ENCODE measurements around the gene ITGB1BP2. TPM values are rescaled to one million over a fixed set of nuclear protein-coding genes. Genes with fewer than 3 reads are reported as not detected.
"Not testable (repeated sequence)": the region's sequence is repeated elsewhere in the genome, so short reads cannot be mapped to it uniquely, and the experiment has no call there.

ITGB1BP2 gene
- total and polyA plus RNA-seq, 4 donors = 0.23 to 3.3 (median 0.79) TPM

GRCh38 chrX:71315917-71316316 is 14.4 kb downstream of the ITGB1BP2 start (continued):
- no peak for TF ChIP-seq REST (IDR thresholded peaks at IDR 0.05)
- no peak for TF ChIP-seq RAD21 (IDR thresholded peaks at IDR 0.05)
- no peak for TF ChIP-seq SP1 (IDR thresholded peaks at IDR 0.05)
- TF ChIP-seq GABPA (IDR thresholded peaks at IDR 0.05 in 1 of 2, conservative IDR thresholded peaks at IDR 0.05 in 1 of 2) = no peak

GRCh38 chrX:71316959-71317358 is 15.4 kb downstream of the ITGB1BP2 start:
- not testable (repeated sequence) for H3K4me3 ChIP-seq (ENCODE audit: low read depth in 1 of 3, low read length in 3 of 3); DNase-seq (ENCODE audit: low spot score); H3K36me3 ChIP-seq (ENCODE audit: control insufficient read depth in 4 of 4, insufficient read depth in 3 of 4, low read depth in 1 of 4, low read length in 3 of 4); H3K9me3 ChIP-seq (ENCODE audit: control insufficient read depth in 4 of 4, low read length in 3 of 4); H3K4me1 ChIP-seq (ENCODE audit: control insufficient read depth in 4 of 4, insufficient read depth in 4 of 4, low read length in 3 of 4); H3K27me3 ChIP-seq (ENCODE audit: control insufficient read depth in 4 of 4, insufficient read depth in 4 of 4, low read length in 3 of 4); H3K27ac ChIP-seq (ENCODE audit: low read depth in 1 of 2, low read length in 2 of 2); H3K9ac ChIP-seq (ENCODE audit: low read depth in 1 of 2, low read length in 2 of 2)
- WGBS = no CpG with 5 or more reads among the region's 1 CpG

- WGBS = 97% methylated on average over 1 of the region's 1 CpG
- Histone ChIP-seq H3K27me3 (ENCODE audit: control insufficient read depth in 4 of 4, insufficient read depth in 4 of 4, low read length in 3 of 4) (no peaks in the 10 kb centered on the region), H3K4me1 (ENCODE audit: control insufficient read depth in 4 of 4, insufficient read depth in 4 of 4, low read length in 3 of 4) (no peaks in the 10 kb centered on the region), H3K9ac (ENCODE audit: low read depth in 1 of 2, low read length in 2 of 2) (no peak overlapping the region), H3K27ac (ENCODE audit: low read depth in 1 of 2, low read length in 2 of 2) (no peak overlapping the region), H3K9me3 (ENCODE audit: control insufficient read depth in 4 of 4, low read length in 3 of 4) (no peaks in the 10 kb centered on the region), H3K36me3 (ENCODE audit: control insufficient read depth in 4 of 4, insufficient read depth in 3 of 4, low read depth in 1 of 4, low read length in 3 of 4) (peaks cover 0 to 2% (median 0%) of the 10 kb centered on the region in 4 donors), H3K4me3 (ENCODE audit: low read depth in 1 of 3, low read length in 3 of 3) (no peak overlapping the region)
- DNase-seq (ENCODE audit: low spot score) = no peak
- TF ChIP-seq SP1 (IDR thresholded peaks at IDR 0.05) = no peak
Measured at GRCh38 chrX:71320126-71320525, 18.6 kb downstream of the ITGB1BP2 start.

- Histone ChIP-seq H3K27ac (ENCODE audit: low read depth in 1 of 2, low read length in 2 of 2) (no peak overlapping the region), H3K4me3 (ENCODE audit: low read depth in 1 of 3, low read length in 3 of 3) (no peak overlapping the region), H3K9ac (ENCODE audit: low read depth in 1 of 2, low read length in 2 of 2) (no peak overlapping the region), H3K27me3 (ENCODE audit: control insufficient read depth in 4 of 4, insufficient read depth in 4 of 4, low read length in 3 of 4) (no peaks in the 10 kb centered on the region), H3K36me3 (ENCODE audit: control insufficient read depth in 4 of 4, insufficient read depth in 3 of 4, low read depth in 1 of 4, low read length in 3 of 4) (no peaks in the 10 kb centered on the region), H3K4me1 (ENCODE audit: control insufficient read depth in 4 of 4, insufficient read depth in 4 of 4, low read length in 3 of 4) (no peaks in the 10 kb centered on the region), H3K9me3 (ENCODE audit: control insufficient read depth in 4 of 4, low read length in 3 of 4) (no peaks in the 10 kb centered on the region)
- 98% methylated on average over 1 of the region's 1 CpG for WGBS
- DNase-seq (ENCODE audit: low spot score) = no peak
- TF ChIP-seq NR2F2 (IDR thresholded peaks at IDR 0.05) (no peak), FOXA1 (IDR thresholded peaks at IDR 0.05) (no peak), ATF3 (IDR thresholded peaks at IDR 0.05) (no peak), HNF4A (conservative IDR thresholded peaks at IDR 0.05) (no peak), CTCF (IDR thresholded peaks at IDR 0.05; ENCODE audit: low read depth, low read length, missing input control) (no peak), EGR1 (IDR thresholded peaks at IDR 0.05; ENCODE audit: low read depth in 2 of 2) (no peak), REST (IDR thresholded peaks at IDR 0.05) (no peak), HNF4G (IDR thresholded peaks at IDR 0.05) (no peak), YY1 (IDR thresholded peaks at IDR 0.05) (no peak), FOXA2 (IDR thresholded peaks at IDR 0.05) (no peak), JUND (IDR thresholded peaks at IDR 0.05) (no peak), RXRA (IDR thresholded peaks at IDR 0.05) (no peak), ZBTB33 (IDR thresholded peaks at IDR 0.05) (no peak), TAF1 (conservative IDR thresholded peaks at IDR 0.05) (no peak)
Measured at GRCh38 chrX:71321731-71322130, 20.2 kb downstream of the ITGB1BP2 start.

Data from liver (tissue), 9 donors.